HG02852 (cell line): ENCODE results near the gene ARID3B.
A peak's percentile ranks its signal among the peaks of the same experiment; 100 is the strongest.
"Not testable (repeated sequence)": the region's sequence is repeated elsewhere in the genome, so short reads cannot be mapped to it uniquely, and the experiment has no call there.

Experiments
- ATAC-seq: cut with Tn5 transposase; IDR thresholded peaks from one replicate; pipeline ENCODE4 v1.9.1; 2021; ENCODE audit warnings: mild to moderate bottlenecking, moderate library complexity; ENCODE audit not compliant: unreplicated experiment

Gene ARID3B

GRCh38 chr15:74565381-74566085 is 24.5 kb downstream of the ARID3B start:
- ATAC-seq: no peak

- ATAC-seq: no peak
These were observed 27.6 kb downstream of the ARID3B start for GRCh38 chr15:74568594-74568993.

GRCh38 chr15:74569731-74570070 is 28.7 kb downstream of the ARID3B start:
- no peak for ATAC-seq

GRCh38 chr15:74571191-74571590 is 30.2 kb downstream of the ARID3B start:
- no peak for ATAC-seq

- ATAC-seq: no peak
These were observed 33.0 kb downstream of the ARID3B start for GRCh38 chr15:74573987-74574386.

GRCh38 chr15:74578496-74578994 is 37.5 kb downstream of the ARID3B start:
- no peak for ATAC-seq

GRCh38 chr15:74579001-74579400 is 38.0 kb downstream of the ARID3B start:
- ATAC-seq: no peak

GRCh38 chr15:74580538-74581350 is 39.7 kb downstream of the ARID3B start:
- no peak for ATAC-seq

GRCh38 chr15:74584204-74584603 is 43.2 kb downstream of the ARID3B start:
- ATAC-seq: no peak

- ATAC-seq: no peak
These were observed 43.8 kb downstream of the ARID3B start for GRCh38 chr15:74584779-74585178.

- ATAC-seq: no peak
These were observed 44.2 kb downstream of the ARID3B start for GRCh38 chr15:74585191-74585590.

GRCh38 chr15:74585857-74586256 is 44.8 kb downstream of the ARID3B start:
- no peak for ATAC-seq

GRCh38 chr15:74589826-74590225 is 48.8 kb downstream of the ARID3B start:
- ATAC-seq: no peak

- no peak for ATAC-seq
These were observed 51.2 kb downstream of the ARID3B start for GRCh38 chr15:74592222-74592621.

GRCh38 chr15:74593122-74593521 is 52.1 kb downstream of the ARID3B start:
- no peak for ATAC-seq

GRCh38 chr15:74594455-74594854 is 53.4 kb downstream of the ARID3B start:
- no peak for ATAC-seq

GRCh38 chr15:74595271-74595670 is 54.3 kb downstream of the ARID3B start:
- no peak for ATAC-seq

GRCh38 chr15:74596736-74597135 is 55.7 kb downstream of the ARID3B start:
- ATAC-seq: not testable (repeated sequence)

- not testable (repeated sequence) for ATAC-seq
These were observed 56.2 kb downstream of the ARID3B start for GRCh38 chr15:74597146-74597705.

GRCh38 chr15:74598126-74598842 is 57.3 kb downstream of the ARID3B start:
- peak; percentile 96 for ATAC-seq

GRCh38 chr15:74599156-74599555 is 58.1 kb downstream of the ARID3B start:
- no peak for ATAC-seq
